OCI-M2 (cell line): ENCODE results near the gene DNAH17.

Source experiments
- DNase-seq: peaks from one replicate; lab custom pipeline; 2025; ENCODE audit not compliant: unreplicated experiment; lab: John Stamatoyannopoulos, UW

DNAH17 gene

DNA sequence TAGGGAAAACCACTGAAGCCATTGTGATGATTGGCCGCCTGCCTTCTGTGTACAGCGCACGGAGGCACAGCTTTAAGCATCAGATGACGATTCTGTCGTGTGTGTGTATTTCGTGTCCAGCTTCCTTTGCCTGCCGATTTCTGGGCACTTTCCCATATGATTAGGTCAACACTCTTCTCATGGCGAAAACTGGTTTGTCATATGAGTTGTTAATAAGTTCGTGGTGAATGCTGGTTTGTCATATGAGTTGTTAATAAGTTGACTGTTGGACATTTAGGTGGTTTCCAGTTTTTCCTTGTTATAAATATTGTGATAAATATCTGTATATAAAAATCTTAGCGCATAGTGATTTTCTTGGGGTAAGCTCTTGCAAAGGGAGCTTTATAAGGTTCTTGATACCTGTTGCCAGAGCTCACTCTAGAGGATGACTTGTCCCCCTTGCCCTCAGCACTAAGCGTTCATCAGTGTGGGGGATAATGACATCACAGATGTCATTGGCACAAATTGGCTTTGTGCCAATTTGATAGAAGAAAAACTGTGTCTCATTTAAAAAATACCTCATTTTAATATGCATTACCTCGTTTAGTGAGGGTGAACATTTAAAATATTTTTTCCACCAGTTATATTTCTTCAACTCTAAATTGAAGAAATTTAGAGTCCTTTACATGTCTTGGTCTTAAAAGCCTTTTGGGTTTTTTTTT is 158.7 kb downstream of the DNAH17 start:
- DNase-seq: no peak

- no peak for DNase-seq
Observed at GRCh38 chr17:78417531-78417909, 159.7 kb downstream of the DNAH17 start.

DNA sequence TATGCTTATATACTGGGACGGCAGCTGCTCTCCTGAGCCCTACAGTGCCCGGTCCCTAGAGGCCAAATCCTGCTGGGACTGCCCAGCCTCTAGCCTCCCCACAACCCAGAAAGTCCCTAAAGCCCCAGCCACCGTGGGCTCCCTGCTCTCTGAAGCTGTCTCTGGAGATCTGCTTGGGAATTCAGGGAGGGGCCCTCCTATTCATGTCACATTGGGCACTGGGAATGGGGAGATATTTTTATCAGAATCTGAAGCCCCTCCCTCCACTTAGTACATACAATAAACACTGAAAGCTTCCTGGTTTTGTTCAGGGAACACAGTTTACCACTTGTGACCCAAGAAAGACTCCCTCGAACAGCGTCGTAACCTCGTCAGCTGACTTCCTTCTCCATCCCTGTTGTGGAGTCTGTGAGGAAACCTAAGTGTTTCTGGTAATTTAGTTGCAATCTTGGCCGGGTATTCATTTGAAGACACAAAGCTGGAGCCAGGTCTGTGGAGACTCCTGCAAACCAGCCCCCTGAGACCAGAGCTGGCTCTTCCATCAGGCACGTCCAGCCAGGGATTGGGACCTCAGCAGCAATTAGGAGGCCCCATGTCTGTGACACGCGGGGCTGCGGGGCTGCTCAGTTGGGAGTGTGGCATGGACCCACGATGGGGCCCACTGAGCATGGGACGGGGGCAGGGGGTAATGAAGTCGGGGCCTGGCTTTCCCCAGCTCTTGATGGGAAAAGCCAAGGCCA is 160.2 kb downstream of the DNAH17 start:
- DNase-seq: no peak

- no peak for DNase-seq
Observed at GRCh38 chr17:78415821-78416711, 161.1 kb downstream of the DNAH17 start.

DNA sequence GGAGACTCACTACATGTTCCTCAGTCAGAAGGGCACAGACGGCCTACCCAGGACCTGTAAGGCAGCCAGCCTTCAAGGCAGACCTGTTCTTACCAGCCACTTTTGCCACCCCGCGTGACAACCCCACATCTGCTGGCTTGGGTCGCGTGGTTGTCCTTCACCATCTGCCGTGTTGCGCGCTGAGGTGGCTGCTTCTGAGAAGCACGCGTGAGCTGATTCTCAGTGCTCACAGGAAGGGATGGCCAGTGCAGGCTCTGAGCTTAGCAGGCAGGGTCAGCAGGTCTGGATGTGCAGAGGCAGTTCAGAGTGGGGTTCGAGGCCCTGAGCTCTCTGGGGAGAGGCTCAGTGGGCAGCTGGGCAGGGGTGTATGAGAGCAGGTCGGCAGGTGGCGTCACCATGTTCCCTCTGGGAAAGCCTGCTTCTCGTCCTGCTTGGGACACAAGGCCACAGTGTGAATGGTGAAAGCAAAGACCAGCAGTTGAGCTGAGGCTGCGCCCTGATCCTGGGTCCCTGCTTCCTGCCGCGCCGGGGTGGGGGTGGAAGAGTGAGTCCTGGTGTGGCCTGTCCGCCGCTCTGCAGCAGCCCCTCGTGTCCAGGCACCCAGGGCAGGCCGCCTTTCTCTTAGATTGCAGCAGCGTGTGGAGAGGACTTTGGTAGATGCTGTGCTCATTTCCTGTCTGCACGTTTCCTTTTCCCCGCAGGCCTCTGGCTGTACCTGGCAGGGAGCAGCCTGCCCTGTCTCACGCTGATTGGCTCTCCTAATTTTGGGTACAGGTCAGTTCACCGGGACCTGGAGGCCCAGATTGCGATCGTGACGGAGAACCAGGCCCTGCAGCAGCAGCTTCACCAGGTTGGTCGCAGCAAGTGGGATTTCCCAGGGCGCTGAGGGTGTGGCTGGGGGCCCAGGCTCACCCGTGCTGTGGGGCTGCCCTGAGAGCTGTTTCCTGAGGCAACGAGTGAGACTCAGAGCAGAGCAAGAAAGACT is 162.7 kb downstream of the DNAH17 start:
- DNase-seq: no peak

DNA sequence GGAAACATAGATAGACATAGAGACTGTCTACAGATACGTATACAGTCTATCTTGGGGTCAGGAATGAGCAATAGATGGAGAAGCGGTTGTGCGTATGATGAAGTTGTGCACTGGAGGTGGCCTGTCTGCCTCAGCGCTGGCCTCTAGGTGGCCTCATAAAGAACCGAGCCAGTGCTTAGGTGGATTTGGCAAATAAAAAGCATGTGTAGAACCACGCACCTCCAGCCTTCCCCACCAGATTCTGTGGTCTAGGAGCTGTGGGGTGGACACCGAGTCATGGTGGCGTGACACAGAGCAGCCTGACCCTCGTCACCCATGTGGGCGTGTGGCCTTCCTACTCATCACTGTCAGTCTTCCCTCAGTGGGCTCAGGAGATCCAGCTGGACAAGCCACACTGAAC is 164.8 kb downstream of the DNAH17 start:
- no peak for DNase-seq

GRCh38 chr17:78411241-78411857 is 165.8 kb downstream of the DNAH17 start:
- no peak for DNase-seq

DNA sequence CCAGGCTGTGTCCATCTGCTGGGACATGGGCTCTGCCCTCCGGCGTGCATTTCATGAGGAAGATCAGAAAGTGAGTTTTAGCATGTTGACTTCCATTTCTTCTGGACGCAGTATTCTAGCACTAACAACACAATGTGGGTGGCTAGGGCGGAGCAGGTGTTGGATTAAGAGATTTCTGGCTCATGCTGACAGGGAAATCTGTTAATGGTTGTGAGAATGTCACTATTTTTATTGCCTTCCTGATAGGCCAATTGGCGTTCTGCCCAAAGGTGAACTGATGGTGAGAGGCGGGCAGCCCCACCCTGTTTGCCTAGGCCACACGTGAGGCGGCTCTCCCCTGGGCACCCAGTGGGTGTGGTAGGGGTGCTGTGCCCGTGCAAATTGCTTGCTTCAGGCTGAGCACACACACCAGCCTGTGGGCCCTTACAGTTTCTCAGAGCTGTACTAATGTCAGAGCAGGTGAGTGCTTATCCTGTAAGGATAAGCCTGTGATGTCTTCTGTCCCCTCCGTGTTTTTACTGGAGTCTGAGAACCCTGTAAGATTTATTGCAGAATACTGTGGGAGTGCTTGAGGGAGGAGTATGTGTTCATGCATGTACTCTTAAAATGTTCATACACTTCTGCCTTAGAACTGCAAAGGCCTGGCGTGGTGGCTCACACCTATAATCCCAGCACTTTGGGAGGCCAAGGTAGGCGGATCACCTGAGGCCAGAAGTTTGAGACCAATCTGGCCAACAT is 167.8 kb downstream of the DNAH17 start:
- DNase-seq: no peak

- DNase-seq: no peak
Observed at GRCh38 chr17:78408476-78409050, 168.6 kb downstream of the DNAH17 start.

GRCh38 chr17:78407387-78408000 is 169.7 kb downstream of the DNAH17 start:
- DNase-seq: no peak

- DNase-seq: no peak
Observed at GRCh38 chr17:78406920-78407319, 170.3 kb downstream of the DNAH17 start.

DNA sequence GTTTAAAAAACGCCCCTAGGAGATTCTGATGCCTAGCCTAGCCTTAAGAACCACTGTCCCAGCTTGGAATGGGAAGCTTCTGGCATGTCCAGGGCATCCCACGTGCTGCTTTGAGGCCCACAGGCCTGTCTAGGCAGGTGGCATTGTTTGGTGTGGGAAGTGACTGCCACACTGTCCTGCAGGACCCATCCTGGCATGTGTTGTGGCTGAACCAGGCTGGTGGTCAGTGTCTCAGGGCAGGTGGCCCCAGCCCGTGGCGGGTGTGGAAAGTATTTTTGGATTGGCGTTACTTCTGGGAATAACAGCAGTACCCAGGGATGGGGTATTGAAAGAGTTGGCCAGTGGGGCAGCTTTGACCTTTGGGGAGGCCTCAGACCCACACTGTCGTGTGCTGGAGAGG is 170.8 kb downstream of the DNAH17 start:
- DNase-seq: no peak

DNA sequence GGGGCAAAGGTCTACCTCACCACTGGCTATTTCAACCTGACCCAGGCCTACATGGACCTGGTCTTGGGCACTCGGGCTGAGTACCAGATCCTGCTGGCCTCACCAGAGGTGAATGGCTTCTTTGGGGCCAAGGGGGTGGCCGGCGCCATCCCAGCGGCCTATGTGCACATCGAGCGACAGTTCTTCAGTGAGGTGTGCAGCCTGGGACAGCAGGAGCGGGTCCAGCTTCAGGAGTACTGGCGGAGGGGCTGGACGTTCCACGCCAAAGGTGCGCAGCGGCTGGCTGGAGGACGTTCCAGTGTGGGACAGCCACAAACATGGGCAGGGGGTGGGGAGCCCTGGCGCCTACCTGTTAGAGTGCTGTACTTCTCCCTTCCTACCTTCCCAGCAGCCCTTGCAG is 173.4 kb downstream of the DNAH17 start:
- DNase-seq: no peak

GRCh38 chr17:78401891-78402290 is 175.3 kb downstream of the DNAH17 start:
- DNase-seq: no peak

DNA sequence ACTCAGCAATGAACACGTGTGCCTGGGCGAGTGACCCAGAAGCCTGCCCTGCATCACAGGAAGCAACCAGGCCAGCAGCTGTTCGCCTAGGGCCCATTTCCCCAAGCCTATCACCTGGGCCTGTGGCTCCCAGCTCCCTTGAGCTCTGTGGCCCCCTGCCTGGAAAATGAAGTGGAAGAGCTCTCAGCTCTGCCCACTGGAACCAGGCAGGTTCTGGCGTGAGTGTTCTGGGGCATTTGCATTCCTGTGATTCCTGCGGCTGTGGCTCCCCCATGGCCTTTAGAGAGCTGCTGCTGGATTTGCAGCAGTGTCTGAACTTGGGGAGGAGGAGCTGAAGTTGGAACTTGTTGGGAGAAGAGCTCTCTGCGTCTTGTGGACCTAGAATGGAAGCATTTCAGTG is 175.9 kb downstream of the DNAH17 start:
- no peak for DNase-seq

- DNase-seq: no peak
Observed at GRCh38 chr17:78400581-78401240, 176.5 kb downstream of the DNAH17 start.

DNA sequence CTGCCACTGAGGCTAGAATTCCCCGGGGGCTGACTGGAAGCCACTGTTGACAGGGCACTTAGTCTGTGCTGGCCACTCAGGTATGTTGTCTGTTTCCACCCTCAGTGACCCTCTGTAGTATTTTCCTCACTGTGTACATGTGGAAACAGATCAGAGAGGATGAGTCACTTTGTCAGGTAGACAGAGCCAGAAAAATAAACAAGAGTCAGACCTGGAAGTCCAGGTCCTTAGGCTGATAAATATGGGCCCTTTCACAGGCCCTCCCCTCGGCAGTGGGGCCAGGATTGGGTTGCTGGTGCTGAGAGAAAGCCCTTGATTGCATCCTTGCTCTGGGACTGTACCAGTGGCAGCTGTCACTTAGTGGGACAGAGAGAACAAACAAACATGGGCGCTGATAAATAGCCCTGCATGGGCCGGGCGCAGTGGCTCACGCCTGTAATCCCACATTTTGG is 177.5 kb downstream of the DNAH17 start:
- DNase-seq: no peak
